GM13976 (cell line): Measurements from ENCODE around the gene ATXN10.

Source experiments
- DNase-seq: peaks from one replicate; pipeline ENCODE4 v3.0.0; 2012; ENCODE audit warnings: low spot score
- in situ Hi-C: fragments of 300-500 bp; cut with MboI; formaldehyde crosslinking; loops from one replicate; pipeline ENCODE4 v1.12.0; 2022; ENCODE audit warnings: low sequenced_read_pairs, mixed read lengths, inconsistent platforms; ENCODE audit not compliant: unreplicated experiment
- TF ChIP-seq, protein P1 (sequence below): IDR thresholded peaks from 2 replicates; pipeline ENCODE4 v1.5.1; 2012; ENCODE audit warnings: borderline replicate concordance, mild to moderate bottlenecking; ENCODE audit not compliant: insufficient read depth; ENCODE audit errors: extremely low read depth, missing control alignments, control extremely low read depth

Gene ATXN10

DNA sequence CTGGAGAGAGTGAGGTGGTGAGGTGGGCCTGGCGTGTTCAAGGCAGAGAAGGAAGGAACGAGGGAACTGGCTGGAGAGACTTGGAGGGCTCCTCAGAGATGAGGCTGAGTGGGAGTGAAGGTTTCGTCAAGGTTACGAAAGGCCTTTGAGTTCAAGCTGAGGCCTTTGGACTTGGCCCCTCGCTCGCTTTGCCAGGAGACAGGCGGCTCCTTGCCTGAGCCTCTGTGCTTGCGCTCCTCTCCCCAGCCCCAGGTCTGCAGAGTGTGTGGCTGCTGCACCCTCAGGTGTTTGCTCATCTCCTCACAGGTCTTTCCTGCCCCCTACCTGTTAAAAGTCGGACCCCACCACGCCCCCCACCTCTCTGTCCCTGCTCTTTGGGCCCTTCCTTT lies 91.6 kb downstream of the ATXN10 start:
- in situ Hi-C loops = no loop called here
- TF ChIP-seq, protein P1, sequence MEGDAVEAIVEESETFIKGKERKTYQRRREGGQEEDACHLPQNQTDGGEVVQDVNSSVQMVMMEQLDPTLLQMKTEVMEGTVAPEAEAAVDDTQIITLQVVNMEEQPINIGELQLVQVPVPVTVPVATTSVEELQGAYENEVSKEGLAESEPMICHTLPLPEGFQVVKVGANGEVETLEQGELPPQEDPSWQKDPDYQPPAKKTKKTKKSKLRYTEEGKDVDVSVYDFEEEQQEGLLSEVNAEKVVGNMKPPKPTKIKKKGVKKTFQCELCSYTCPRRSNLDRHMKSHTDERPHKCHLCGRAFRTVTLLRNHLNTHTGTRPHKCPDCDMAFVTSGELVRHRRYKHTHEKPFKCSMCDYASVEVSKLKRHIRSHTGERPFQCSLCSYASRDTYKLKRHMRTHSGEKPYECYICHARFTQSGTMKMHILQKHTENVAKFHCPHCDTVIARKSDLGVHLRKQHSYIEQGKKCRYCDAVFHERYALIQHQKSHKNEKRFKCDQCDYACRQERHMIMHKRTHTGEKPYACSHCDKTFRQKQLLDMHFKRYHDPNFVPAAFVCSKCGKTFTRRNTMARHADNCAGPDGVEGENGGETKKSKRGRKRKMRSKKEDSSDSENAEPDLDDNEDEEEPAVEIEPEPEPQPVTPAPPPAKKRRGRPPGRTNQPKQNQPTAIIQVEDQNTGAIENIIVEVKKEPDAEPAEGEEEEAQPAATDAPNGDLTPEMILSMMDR = no peak
- DNase-seq = no peak

DNA sequence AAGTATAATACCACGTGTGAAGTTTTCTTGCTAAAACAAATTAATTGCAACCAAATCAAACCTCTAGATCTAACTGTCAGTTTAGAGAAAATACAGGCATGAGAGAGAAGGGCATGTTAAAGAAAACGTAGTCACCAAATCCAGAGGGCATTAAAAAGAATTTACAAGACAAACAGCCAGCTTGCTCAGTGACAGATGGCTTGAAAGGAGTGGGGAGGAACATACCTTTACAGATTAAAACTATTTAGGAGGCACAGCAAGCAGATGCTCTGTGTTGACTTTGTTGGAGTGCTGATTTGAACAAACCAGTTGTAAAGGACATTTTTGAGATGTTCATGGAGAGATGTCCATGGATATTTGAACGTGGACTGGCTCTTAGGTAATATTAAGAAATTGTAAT lies 96.9 kb downstream of the ATXN10 start:
- no peak for DNase-seq
- in situ Hi-C loops = no loop called here
- TF ChIP-seq, protein P1 = no peak

DNA sequence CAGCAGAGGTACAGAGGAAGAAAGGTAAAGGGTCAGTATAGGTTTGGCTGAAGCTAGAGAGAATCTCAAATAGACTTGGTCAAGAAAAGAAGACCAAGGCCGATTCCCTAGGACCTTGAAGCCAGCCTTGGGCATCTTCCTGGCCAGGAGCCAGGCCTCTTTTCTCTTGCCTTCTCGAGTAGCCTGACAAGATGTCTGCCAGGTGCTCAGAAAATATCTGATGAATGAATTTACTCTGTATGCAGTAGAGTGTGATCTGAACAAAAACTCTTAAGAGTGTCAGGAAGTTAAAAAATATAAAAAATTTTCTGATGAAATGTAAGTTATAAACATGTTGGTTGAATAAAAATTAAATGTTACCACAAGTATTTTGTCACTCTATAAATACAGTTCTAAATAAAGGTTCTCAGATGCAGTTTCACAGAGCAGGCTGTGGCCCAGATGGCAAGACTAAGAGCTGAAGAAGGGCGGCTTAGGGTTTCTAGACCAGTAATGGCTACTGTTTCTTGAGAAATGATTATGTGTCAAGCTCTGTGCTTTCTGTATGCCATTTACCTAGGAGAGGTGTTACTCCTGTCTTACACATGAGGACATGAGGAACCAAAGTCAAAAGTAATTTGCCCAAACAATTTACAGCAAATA lies 98.1 kb downstream of the ATXN10 start:
- TF ChIP-seq, protein P1 = no peak
- DNase-seq = no peak

DNA sequence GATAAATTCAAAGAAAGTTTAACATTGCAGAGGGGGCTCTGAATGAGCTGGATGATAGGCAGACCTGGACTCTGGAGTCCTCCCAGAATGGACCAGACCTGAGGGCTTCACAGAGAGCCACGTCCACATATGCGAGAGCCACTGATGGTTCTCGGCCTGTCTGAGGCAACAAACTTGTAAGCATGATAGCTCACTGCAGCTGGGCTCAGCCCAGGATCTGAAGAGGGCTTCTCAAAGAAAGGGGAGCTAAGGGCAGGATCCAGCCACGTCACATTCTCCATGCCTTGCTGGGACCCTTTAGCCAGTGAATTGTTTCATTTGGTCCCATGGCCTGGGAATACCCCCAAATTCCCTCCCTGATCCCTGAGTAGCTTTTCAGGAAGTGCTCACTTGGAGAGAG lies 98.9 kb downstream of the ATXN10 start:
- no peak for DNase-seq
- in situ Hi-C loops = no loop called here
- TF ChIP-seq, protein P1 = no peak

More for the DNA sequence above, 98.1 kb downstream of the ATXN10 start:
- in situ Hi-C loops = no loop called here

DNA sequence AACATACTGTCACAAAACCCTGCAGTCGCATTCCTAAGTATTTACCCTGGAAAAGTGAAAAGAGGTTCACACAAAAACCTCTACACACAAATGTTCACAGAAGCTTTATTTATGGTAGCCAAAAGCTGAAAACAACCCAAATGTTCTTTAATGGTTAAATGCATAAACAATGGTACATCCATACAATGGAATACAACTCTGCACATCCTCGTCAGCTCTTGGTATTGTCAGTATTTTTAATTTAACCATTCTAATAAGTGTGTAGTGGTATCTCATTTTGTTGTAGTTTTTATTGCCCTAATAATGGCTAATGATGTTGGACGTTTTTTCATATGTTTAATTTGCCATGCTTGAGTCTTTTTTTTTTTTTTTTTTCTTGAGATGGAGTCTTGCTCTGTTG lies 99.4 kb downstream of the ATXN10 start:
- DNase-seq = no peak
- in situ Hi-C loops = no loop called here
- TF ChIP-seq, protein P1 = no peak

DNA sequence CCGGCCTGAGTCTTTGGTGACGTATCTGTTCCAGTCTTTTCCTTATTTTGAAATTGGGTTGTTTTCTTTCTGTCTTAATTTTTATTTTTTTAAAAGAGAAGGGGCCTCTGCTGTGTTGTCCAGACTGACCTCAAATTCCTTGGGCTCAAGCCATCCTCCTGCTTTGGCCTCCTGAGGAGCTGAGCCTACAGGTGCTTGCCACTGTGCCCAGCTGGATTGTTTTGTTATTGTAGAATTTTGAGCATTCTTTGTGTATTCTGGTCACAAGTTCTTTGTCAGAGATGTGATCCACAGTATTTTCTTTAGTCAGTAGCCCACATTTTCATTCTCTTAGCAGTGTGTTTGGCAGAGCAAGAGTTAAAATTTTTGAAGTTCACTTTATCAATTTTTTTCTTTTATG lies 100.1 kb downstream of the ATXN10 start:
- in situ Hi-C loops = no loop called here
- TF ChIP-seq, protein P1 = no peak
- no peak for DNase-seq
